ENCODE data around the gene CAMKV.
"Not testable (repeated sequence)": the region's sequence is repeated elsewhere in the genome, so short reads cannot be mapped to it uniquely, and the experiment has no call there.

CAMKV gene

GRCh38 chr3:49869525-49870126, at the start of gene CAMKV:
CAMKV (minus strand) TSS chr3:49869906; CDS start chr3:49862388, 7,518 bp downstream.
- peak; percentile 41 for DNase-seq

- DNase-seq, result not testable (repeated sequence)
Measured at GRCh38 chr3:49917806-49918590, 48.3 kb upstream of the CAMKV start.

- no peak for DNase-seq
Measured at GRCh38 chr3:49916686-49917085, 47.0 kb upstream of the CAMKV start.

GRCh38 chr3:49914906-49915305, 45.2 kb upstream of the CAMKV start:
- peak; percentile 56 for DNase-seq

DNA sequence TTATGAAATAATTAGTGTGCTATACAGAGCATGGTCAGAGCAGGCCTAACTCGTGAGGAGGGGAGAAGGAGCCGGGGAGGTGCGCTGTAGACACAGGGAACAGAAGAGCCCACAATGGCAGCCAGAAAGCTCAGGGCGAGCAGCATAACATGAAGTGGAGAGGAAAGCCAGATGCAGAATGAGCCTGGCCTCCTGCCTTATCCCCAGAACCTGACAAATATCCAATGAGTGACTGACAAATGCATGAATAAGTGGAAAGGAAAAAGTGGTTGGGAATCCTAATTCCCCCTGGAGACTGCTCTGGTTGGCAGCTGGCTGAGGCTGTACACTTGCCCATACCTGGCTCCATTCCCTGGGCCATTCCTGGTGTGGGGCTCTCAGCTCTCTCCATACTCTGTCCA, 43.2 kb upstream of the CAMKV start:
- DNase-seq, result no peak

GRCh38 chr3:49911611-49912010, 41.9 kb upstream of the CAMKV start:
- DNase-seq, result no peak

DNA sequence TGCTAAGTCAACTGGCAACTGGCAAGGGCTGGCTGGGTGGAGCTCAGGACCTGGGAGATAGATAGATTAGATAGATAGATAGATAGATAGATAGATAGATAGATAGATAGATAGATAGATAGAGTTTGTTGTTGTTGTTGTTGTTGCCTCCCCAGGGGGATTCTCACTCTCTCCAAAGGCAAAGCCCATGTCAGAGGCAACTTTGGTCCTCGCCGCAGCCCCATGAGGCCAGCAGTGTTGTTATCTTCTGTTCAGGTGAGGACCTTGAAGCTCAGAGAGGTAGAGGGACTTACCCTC, 41.4 kb upstream of the CAMKV start:
- DNase-seq, result no peak

DNA sequence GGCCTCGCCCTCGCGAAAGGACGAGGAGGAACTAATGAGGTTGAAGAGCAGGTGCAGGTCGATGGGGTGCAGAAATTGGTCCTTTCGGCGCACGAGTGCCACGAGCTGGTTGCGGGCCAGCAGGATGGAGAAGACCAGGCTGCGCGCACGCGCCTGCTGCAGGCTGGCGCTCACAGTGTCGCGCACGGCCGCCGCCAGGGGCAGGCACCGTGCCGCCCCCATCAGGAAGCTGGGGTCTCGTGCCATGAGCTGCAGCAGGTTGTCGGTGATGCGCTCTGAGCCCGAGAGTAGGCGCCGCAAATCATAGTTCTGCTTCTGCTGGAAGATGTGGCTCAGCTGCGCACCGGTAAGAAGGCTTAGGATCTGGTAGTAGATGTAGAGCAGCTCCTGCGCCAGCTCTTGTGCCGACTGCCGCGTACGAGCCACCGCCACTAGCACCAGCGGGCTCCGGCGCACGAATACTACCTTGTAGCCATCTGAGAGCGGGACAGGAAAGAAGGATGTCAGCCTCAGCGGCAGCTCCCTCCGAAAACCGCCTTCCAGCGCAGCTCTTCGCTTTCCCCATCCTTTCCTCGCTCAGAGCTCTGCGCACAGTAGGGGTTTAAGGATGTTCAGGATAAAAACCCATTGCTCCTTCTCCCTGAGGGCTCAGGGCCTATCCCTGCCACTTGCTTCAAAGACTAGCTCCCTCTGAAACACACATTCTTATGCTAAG, 40.9 kb upstream of the CAMKV start:
- DNase-seq, result no peak

DNA sequence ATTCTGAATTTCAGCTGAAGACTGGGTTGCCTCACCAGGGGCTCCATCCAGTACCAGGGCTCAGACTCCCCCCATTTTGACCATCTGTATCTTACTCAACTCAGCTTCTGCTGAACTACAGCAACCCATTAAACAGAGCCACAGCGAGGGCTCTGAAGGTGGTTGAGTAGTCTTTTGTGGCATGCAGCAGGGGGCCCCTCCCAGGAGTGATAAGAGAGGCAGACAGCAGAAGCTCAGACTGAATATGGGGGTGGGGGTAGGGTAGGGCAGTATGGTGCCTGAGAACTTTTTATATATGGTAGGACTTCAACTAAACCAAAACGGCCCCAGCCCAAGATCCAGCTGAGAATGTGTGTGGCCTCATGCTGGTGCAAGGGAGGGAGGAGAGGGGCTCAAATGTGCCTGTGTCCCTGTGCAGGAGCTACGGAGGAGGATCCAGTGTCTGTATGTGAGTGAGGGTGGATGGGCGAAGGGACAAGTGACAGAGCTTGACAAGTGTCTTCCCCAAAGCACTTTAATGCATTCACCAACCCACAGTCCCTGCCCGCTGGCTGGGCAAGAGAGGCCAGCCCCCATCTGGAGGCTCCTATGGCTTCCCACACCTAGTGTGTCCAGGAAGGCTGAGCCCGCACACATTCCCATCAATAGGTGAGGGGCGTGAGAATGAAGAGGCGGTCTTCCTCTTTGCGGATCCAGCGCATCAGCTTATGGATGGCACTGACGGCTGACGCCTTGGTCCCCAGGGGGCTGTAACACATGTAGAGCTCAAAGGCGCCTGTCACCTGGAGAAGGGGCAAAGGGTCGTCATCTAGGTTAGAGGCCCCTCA, 38.9 kb upstream of the CAMKV start:
- peak; percentile 82 for DNase-seq

GRCh38 chr3:49906073-49906743, 36.5 kb upstream of the CAMKV start:
- DNase-seq, result peak; percentile 86

DNA sequence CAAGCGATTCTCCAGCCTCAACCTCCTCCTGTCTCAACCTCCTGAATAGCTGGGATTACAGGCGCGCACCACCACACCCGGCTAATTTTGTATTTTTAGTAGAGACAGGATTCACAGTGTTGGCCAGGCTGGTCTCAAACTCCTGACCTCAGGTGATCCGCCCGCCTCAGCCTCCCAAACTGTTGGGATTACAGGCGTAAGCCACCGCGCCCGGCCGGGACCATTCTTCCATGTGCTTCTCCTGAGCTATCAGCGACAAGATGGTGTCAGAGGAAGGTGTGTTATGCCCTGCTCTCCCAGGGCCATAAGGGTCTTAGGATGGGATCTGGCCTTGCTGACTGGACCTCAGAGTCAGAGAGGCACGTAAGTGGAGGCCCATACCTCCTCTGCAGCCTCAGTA, 34.7 kb upstream of the CAMKV start:
- not testable (repeated sequence) for DNase-seq

- peak; percentile 91 for DNase-seq
Measured at GRCh38 chr3:49903451-49904424, 34.0 kb upstream of the CAMKV start, which contains the start of gene MST1R. MST1R (minus strand) TSS chr3:49903873; CDS start chr3:49903609, 264 bp downstream.

GRCh38 chr3:49902511-49903345, 33.0 kb upstream of the CAMKV start:
- no peak for DNase-seq

DNA sequence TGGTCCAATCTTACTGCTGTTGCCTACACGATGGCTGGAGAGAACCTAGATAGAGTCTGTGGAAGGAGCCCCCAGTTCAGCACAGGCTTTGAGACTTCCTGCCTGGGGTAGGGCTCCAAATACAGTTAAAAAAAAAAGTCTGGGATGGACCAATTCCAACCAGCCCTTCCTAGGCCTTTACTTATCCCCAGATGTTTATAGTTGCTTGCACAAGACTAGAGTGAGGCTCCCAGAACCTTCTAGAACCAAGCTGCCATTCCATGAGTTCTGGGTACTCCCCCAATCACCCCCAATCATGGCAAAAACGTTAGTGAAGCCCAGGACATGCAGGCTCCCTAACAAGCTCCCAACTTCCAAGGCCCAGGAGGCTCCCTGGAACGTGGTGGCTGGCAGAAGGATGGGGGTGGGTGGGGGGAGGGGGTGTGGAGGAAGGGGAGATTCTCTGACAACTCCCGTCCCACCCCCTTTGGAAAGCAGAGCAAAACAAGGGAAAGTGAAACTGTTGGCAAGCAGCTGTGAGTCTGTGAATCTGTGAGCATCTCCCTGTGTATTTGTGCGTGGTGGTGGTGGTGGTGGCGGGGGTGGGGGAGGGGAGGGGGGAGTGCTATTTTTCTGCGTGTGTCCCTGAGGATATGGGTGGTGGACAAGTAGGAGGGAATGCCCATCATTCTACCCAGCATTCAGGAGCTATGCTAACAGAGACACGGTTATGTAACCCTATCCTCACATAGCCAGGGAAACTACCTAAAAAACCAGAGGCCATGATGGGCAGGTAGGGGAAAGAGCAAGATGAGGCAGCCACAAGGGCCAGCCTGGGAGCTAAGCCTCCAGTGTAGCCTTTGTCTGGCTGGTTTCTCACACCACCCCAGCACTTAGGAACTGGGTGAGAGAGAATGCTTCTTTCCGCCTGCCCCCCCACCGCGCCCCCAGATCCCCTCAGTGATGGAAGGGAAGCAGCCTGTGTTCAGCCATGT, 31.9 kb upstream of the CAMKV start:
- DNase-seq, result no peak

GRCh38 chr3:49900491-49901153, 30.9 kb upstream of the CAMKV start:
- no peak for DNase-seq

DNA sequence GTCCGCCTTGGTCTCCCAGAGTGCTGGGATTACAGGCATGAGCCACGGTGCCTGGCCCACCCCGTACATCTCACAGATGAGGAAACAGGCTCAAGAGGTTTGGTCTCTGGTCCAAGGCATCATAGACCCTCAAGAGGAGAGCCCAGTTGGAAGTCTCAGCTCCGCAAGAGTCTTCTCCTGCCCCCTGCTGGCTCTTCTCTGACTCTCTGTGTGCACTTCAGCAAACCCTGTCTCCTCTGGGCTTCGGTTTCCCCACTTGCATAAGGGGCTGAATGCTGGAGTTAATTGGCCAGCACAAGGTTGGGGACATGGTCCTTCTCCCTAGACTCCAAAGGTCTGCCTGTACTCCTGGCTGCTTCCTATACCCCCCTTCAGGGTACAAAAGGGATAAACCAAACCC, 30.1 kb upstream of the CAMKV start:
- DNase-seq, result peak; percentile 72

DNA sequence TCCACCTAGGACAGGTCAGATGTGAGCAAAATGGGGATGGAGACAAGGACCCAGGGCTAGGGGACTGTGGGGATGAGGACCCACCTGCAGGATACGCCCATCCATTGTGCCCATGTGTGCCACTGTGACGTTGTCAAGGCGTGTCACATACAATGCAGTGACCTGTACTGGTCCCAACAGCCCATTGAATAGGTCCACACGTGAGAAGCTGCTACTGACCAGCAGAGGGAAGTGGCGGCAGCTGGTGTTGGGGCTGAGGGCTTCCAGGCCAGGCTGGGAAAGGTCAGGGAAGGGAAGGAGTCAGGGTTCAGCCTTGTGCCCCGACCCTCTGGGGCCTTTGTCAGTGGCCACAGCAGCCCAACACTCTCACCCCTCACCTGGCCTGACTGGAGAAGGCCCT, 29.3 kb upstream of the CAMKV start:
- no peak for DNase-seq

DNA sequence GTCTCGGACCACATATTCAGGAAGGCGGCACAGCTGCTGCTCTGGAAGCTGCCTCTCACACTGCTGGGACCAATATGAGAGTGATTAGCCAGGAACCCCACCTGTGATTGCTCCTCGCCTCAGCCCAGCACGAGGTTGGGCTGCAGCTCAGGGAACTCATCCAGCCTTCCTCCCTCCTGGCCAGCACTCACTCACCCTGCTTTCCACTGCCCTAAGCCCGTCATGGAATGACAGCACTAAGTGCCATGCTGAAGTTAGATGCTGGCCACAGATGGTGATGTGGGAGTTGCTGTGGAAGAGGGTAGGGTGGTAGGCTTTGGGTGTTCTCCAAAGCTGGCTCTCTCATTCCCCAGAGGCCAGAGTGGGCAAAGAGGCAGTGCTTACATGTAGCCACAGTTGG, 26.6 kb upstream of the CAMKV start:
- DNase-seq, result no peak

DNA sequence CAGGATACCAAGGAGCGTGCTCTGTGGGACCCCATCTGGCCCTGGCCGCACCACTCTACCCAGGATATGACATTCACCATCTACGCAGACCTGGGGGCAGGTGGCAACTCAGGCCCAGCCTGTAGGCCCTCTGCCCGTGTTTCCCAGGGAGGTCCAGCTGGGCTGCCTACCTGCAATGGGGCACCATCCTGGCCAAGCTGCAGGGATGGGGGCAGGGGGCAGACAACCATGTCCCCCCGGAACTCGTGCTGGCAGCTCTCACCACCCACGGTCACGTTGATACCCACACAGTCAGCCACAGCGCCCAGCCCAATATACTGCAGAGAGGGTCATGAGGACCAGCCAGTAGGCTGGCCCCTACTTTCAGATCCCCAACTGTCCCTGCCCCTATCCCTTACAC, 26.1 kb upstream of the CAMKV start:
- no peak for DNase-seq
